Stomach (tissue), 9 donors: ENCODE measurements around the gene SAP25. TPM values are rescaled to one million over a fixed set of nuclear protein-coding genes. Genes with fewer than 3 reads are reported as not detected.
"Not testable (repeated sequence)": the region's sequence is repeated elsewhere in the genome, so short reads cannot be mapped to it uniquely, and the experiment has no call there.

Experiments used
- DNase-seq, 2 donors: peaks; one replicate each; pipeline versions ENCODE4 v3.0.0 to v3.0.0-alpha.2; 2013 to 2019
- H3K27ac ChIP-seq, 5 donors: fragments of 200-600 bp in 4 of 5; sonication (generic) in 4 of 5; one replicate each; pipeline ENCODE4 v1.5.1; 2013 to 2019; ENCODE audit warnings: mild to moderate bottlenecking in 1 of 5, moderate library complexity in 1 of 5
- H3K27me3 ChIP-seq, 3 donors: fragments of 200-600 bp; sonication (generic); one replicate each; pipeline ENCODE4 v1.5.1; 2017 to 2019; ENCODE audit warnings: mixed run types in 1 of 3
- H3K36me3 ChIP-seq, 4 donors: fragments of 200-600 bp; sonication (generic); 1 replicate in 3 of 4; 2 replicates in 1 of 4; pipeline ENCODE4 v1.5.1; 2016 to 2019
- H3K4me1 ChIP-seq, 4 donors: fragments of 200-600 bp; sonication (generic); one replicate each; pipeline ENCODE4 v1.5.1; 2016 to 2019
- H3K4me3 ChIP-seq, 4 donors: fragments of 200-600 bp; sonication (generic) in 3 of 4; one replicate each; pipeline ENCODE4 v1.5.1; 2016 to 2019; ENCODE audit warnings: mild to moderate bottlenecking in 1 of 4
- H3K9me3 ChIP-seq, 4 donors: fragments of 200-600 bp; sonication (generic); one replicate each; pipeline ENCODE4 v1.5.1; 2016 to 2019
- EP300 ChIP-seq: sonication (generic); formaldehyde crosslinking; IDR thresholded peaks from one replicate; pipeline ENCODE4 v1.6.1; 2017; ENCODE audit warnings: antibody characterized with exemption
- POLR2A ChIP-seq, 4 donors: fragments of 450-650 bp; IDR thresholded peaks; one replicate each; pipeline ENCODE4 v1.6.1; 2016; ENCODE audit warnings: antibody characterized with exemption in 4 of 4, control low read depth in 2 of 4, mild to moderate bottlenecking in 1 of 4, moderate library complexity in 1 of 4
- POLR2AphosphoS5 ChIP-seq, 3 donors: sonication (generic); formaldehyde crosslinking; IDR thresholded peaks; one replicate each; pipeline ENCODE4 v1.6.1; 2016; ENCODE audit warnings: antibody characterized with exemption in 3 of 3
- WGBS, 5 donors: extraction: QIAGEN DNeasy Blood & Tissue Kit in 3 of 5; methylation state at CpG; one replicate each; pipeline versions ENCODE4 v1.1.5 to v1.1.7; 2013 to 2018; 5-methylcytosine and 5-hydroxymethylcytosine counted together
- intact Hi-C: fragments of 100-400 bp; cut with DNase I; formaldehyde crosslinking; loops from one replicate; pipeline ENCODE4 v1.15.1; 2023; ENCODE audit warnings: low total_unique reads
- polyA plus RNA-seq, 3 donors: library from polyadenylated mRNA; stranded (reverse); fragments of 200-250 nt; gene quantifications; one replicate each; pipeline ENCODE4 v1.2.3, GENCODE V29; 2013
- total RNA-seq, 5 donors: library from RNA; depleted of rRNA; stranded (reverse); fragments of >200 nt; gene quantifications; one replicate each; pipeline versions ENCODE4 v1.1.0 to v1.2.3, GENCODE V29; 2014 to 2016
- TF ChIP-seq, protein P1 (sequence below), 7 experiments: fragments of 450-650 bp in 4 of 7; fragments of 200-600 bp in 3 of 7; sonication (generic) in 3 of 7; IDR thresholded peaks; one replicate each; pipeline ENCODE4 v1.5.1; 2016 to 2019; ENCODE audit warnings: antibody characterized with exemption in 7 of 7, control low read depth in 2 of 7, mild to moderate bottlenecking in 1 of 7
- donor health status: healthy with polysubstance abuse.
- donor health status: Bipolar disorder and iron deficiency.
- donor health status: healthy.

SAP25 gene
- total and polyA plus RNA-seq, 8 donors = 0.92 to 4.7 (median 1.8) TPM; not detected in 3

DNA sequence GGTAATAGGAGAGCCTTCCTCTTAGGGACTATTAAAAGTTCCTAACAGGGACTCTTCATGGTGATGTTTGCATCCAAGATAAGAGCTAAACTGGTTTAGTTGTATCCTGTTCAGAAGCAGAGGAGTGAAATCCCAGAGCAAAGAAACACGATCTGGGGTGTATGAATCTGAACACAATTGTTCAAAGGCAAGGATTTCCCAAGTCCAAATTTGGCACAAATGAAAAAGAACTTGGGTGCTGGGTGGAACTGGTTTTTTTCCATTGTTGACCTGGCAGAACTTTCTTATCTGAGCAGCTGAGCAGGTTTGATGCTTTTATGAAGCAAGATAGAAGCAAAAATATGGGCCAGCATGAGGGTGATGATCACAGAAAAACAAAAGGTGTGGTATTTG is 28.7 kb downstream of the SAP25 start:
- peak; percentile 35 to 64 for DNase-seq
- Histone ChIP-seq H3K9me3 (no peaks in the 10 kb centered on the region), H3K27me3 (no peaks in the 10 kb centered on the region), H3K4me3 (peak overlapping the region in 1 of 4 donors; percentile 7), H3K36me3 (peaks cover 4 to 13% (median 10%) of the 10 kb centered on the region in 4 donors), H3K4me1 (peaks cover 87 to 100% (median 97%) of the 10 kb centered on the region in 4 donors), H3K27ac (peak overlapping the region; percentile 88 to 94 (median 90))
- TF ChIP-seq POLR2A (IDR thresholded peaks at IDR 0.05) (no peak), POLR2AphosphoS5 (IDR thresholded peaks at IDR 0.05) (peak in 2 of 3 donors; percentile 23 to 35)
- intact Hi-C loops = no loop called here
- WGBS, 5 donors = 6 to 19% (median 11%) methylated on average over 1 of the region's 1 CpG

DNA sequence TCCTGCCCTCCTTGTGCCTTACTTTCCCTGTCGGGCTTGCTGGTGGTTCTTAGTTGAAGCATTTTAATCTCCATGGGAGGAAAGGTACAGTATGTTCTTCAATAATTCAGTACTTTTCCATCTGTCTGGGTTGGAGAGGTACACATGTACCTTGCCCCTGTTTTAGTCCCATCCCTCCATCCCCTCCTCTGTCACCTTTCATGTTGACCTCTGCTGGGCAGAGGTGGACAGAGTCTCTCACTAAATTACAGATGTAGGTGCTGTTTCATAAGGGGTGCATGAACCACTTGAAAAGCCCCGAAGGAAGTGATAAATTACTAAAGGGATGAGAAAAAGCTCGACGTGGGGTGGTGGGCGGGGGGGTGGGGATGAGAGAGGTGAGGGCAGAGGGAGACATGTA is 29.3 kb downstream of the SAP25 start:
- DNase-seq = no peak
- H3K27me3 ChIP-seq = no peaks in the 10 kb centered on the region
- peaks cover 89 to 100% (median 99%) of the 10 kb centered on the region in 4 donors for H3K4me1 ChIP-seq
- peaks cover 4 to 7% (median 5%) of the 10 kb centered on the region in 4 donors for H3K36me3 ChIP-seq
- intact Hi-C loops = no loop called here
- 20 to 34% (median 24%) methylated on average over 5 of the region's 5 CpGs for WGBS, 5 donors
- H3K27ac ChIP-seq = peak overlapping the region; percentile 79 to 94 (median 89)
- TF ChIP-seq POLR2AphosphoS5 (IDR thresholded peaks at IDR 0.05) (no peak), POLR2A (IDR thresholded peaks at IDR 0.05) (no peak), EP300 (no peak)
- TF ChIP-seq, protein P1, sequence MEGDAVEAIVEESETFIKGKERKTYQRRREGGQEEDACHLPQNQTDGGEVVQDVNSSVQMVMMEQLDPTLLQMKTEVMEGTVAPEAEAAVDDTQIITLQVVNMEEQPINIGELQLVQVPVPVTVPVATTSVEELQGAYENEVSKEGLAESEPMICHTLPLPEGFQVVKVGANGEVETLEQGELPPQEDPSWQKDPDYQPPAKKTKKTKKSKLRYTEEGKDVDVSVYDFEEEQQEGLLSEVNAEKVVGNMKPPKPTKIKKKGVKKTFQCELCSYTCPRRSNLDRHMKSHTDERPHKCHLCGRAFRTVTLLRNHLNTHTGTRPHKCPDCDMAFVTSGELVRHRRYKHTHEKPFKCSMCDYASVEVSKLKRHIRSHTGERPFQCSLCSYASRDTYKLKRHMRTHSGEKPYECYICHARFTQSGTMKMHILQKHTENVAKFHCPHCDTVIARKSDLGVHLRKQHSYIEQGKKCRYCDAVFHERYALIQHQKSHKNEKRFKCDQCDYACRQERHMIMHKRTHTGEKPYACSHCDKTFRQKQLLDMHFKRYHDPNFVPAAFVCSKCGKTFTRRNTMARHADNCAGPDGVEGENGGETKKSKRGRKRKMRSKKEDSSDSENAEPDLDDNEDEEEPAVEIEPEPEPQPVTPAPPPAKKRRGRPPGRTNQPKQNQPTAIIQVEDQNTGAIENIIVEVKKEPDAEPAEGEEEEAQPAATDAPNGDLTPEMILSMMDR (IDR thresholded peaks at IDR 0.05) = no peak
- no peaks in the 10 kb centered on the region for H3K9me3 ChIP-seq
- peak overlapping the region in 1 of 4 donors; percentile 7 for H3K4me3 ChIP-seq

DNA sequence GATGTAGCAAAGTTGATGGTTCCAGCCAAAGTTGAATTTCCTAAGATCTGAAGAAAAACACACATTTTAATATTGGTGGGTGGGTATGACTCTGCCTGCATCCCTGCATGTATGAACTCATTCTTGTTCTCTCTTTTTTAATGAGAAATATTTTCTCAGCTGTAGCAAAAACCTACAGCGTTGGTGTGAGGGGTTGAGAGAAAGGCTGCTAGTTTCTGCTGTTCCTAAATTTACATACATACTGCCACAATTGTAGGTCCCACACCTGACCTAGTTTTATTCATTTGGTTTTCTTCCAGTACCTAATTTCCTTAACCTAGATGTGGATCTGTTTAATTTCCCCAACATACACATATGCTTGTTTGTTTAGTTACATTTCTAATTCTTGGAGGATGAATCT is 30.1 kb downstream of the SAP25 start:
- Histone ChIP-seq H3K4me1 (peaks cover 83 to 95% (median 93%) of the 10 kb centered on the region in 4 donors), H3K36me3 (no peaks in the 10 kb centered on the region), H3K4me3 (no peak overlapping the region), H3K27me3 (no peaks in the 10 kb centered on the region), H3K9me3 (no peaks in the 10 kb centered on the region), H3K27ac (peak overlapping the region in 4 of 5 donors; percentile 88 to 94 (median 90))
- TF ChIP-seq POLR2A (IDR thresholded peaks at IDR 0.05) (no peak), EP300 (no peak), POLR2AphosphoS5 (IDR thresholded peaks at IDR 0.05) (no peak)
- TF ChIP-seq, protein P1 (IDR thresholded peaks at IDR 0.05) = no peak
- intact Hi-C loops = no loop called here
- WGBS, 5 donors = 34 to 50% (median 45%) methylated on average over 1 of the region's 1 CpG
- DNase-seq = no peak

DNA sequence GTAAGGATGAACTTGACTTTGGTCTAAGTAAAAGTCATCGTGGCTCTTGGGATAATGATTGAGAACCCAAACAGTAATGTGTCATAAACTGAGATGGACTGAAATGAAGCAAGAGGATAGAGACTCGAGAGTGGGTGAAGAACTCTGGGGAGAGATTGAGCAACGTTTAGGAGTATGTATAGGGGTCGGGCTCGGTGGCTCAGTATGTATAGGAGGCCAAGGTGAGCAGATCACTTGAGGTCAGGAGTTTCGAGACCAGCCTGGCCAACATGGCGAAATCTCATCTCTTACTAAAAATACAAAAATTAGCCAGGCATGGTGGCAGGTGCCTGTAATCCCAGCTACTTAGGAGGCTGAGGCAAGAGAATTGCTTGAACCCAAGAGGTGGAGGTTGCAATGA is 32.4 kb downstream of the SAP25 start:
- intact Hi-C loops, DNase-seq, H3K36me3 ChIP-seq, H3K27me3 ChIP-seq, H3K9me3 ChIP-seq: not testable (repeated sequence)
- H3K4me1 ChIP-seq = peaks cover 60 to 77% (median 76%) of the 10 kb centered on the region in 4 donors
- peak overlapping the region in 1 of 5 donors; percentile 8 for H3K27ac ChIP-seq
- WGBS, 5 donors = 78 to 86% (median 83%) methylated on average over 7 of the region's 7 CpGs
- peak overlapping the region in 1 of 4 donors; percentile 9 for H3K4me3 ChIP-seq

DNA sequence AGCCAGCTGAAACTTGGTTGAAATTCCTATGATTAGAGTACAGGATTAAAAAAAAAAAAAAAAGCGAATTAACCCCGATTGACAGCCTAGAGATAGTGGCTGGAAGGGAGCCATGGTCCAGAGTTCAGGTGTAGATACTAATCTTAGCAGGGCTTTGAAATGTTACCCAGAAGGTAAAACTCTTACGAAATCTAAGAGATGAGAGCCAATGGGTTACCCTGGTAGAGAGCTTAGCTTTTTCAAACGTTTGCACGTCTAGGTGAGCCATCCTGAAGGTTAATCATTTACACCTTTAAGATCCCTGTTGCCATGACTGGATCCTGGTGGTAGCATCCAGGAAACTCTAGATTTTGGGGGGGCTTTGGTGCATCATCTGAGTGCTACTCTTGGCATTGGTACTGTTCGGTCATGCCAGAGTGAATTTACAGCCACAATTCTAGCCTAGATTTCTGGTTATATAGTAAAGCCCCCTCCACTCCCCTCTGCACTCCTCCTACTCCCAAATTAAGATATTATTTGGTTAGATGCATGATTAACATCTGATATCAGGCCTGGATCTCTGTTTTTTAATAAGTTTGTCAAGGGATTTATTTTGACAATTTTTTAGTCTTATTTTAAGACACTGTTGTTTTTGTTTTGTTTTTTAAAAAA is 33.5 kb downstream of the SAP25 start:
- H3K27me3 ChIP-seq = no peaks in the 10 kb centered on the region
- H3K4me3 ChIP-seq = peak overlapping the region; percentile 91 to 97 (median 92)
- no peaks in the 10 kb centered on the region for H3K36me3 ChIP-seq
- H3K27ac ChIP-seq = peak overlapping the region; percentile 87 to 93 (median 92)
- WGBS, 5 donors = 19 to 31% (median 23%) methylated on average over 6 of the region's 6 CpGs
- intact Hi-C loops = no loop called here
- TF ChIP-seq POLR2AphosphoS5 (IDR thresholded peaks at IDR 0.05) = peak in 1 of 3 donors; percentile 11
- TF ChIP-seq EP300 = no peak
- H3K4me1 ChIP-seq = peaks cover 49 to 66% (median 65%) of the 10 kb centered on the region in 4 donors
- H3K9me3 ChIP-seq = no peaks in the 10 kb centered on the region
- DNase-seq = peak; percentile 50 to 76
